Hepatocyte (in vitro differentiated cells): ENCODE results near the gene LFNG.
"Not testable (repeated sequence)": the region's sequence is repeated elsewhere in the genome, so short reads cannot be mapped to it uniquely, and the experiment has no call there.

Experiments used
- EZH2 ChIP-seq: fragments of 200-600 bp; sonication (generic); IDR thresholded peaks from 2 replicates; pipeline ENCODE4 v1.6.1; 2016; ENCODE audit warnings: antibody characterized with exemption, mild to moderate bottlenecking, borderline replicate concordance
- TF ChIP-seq, protein P1 (sequence below): fragments of 200-600 bp; sonication (generic); IDR thresholded peaks from 2 replicates; pipeline ENCODE4 v1.5.1; 2016; ENCODE audit warnings: antibody characterized with exemption, mild to moderate bottlenecking; ENCODE audit not compliant: poor library complexity

DNA sequence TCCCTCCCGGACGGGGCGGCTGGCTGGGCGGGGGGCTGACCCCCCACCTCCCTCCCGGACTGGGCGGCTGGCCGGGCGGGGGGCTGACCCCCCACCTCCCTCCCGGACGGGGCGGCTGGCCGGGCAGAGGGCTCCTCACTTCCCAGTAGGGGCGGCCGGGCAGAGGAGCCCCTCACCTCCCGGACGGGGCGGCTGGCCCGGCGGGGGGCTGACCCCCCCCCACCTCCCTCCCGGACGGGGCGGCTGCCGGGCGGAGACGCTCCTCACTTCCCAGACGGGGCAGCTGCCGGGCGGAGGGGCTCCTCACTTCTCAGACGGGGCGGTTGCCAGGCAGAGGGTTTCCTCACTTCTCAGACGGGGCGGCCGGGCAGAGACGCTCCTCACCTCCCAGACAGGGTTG is 14.6 kb downstream of the LFNG start:
- TF ChIP-seq, protein P1, sequence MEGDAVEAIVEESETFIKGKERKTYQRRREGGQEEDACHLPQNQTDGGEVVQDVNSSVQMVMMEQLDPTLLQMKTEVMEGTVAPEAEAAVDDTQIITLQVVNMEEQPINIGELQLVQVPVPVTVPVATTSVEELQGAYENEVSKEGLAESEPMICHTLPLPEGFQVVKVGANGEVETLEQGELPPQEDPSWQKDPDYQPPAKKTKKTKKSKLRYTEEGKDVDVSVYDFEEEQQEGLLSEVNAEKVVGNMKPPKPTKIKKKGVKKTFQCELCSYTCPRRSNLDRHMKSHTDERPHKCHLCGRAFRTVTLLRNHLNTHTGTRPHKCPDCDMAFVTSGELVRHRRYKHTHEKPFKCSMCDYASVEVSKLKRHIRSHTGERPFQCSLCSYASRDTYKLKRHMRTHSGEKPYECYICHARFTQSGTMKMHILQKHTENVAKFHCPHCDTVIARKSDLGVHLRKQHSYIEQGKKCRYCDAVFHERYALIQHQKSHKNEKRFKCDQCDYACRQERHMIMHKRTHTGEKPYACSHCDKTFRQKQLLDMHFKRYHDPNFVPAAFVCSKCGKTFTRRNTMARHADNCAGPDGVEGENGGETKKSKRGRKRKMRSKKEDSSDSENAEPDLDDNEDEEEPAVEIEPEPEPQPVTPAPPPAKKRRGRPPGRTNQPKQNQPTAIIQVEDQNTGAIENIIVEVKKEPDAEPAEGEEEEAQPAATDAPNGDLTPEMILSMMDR = not testable (repeated sequence)
- not testable (repeated sequence) for TF ChIP-seq EZH2
